HepG2 (cell line): ENCODE data around the gene ICAM3. TPM values are rescaled to one million over a fixed set of nuclear protein-coding genes. Genes with fewer than 3 reads are reported as not detected.
A peak's percentile ranks its signal among the peaks of the same experiment; 100 is the strongest.

ENCODE experiments used
- HCFC1 ChIP-seq: fragments of 150-350 bp; IDR thresholded peaks from 2 replicates; pipeline ENCODE4 v1.6.1; 2014; ENCODE audit warnings: low read depth, low read length
- HMG20B ChIP-seq: conservative IDR thresholded peaks from 2 replicates; pipeline ENCODE4 v1.6.1; 2016; ENCODE audit warnings: missing genetic modification reagents, missing compliant biosample characterization
- JARID2 ChIP-seq: sonication (generic); formaldehyde crosslinking; IDR thresholded peaks from 2 replicates; pipeline ENCODE4 v1.8.1; 2023; ENCODE audit warnings: missing genetic modification reagents, inconsistent platforms; ENCODE audit not compliant: insufficient replicate concordance
- MAFK ChIP-seq, 2 experiments: IDR thresholded peaks in 1 of 2; conservative IDR thresholded peaks in 1 of 2; 2 replicates each; pipeline ENCODE4 v1.6.1; 2011; ENCODE audit warnings: improper control_type of control experiment in 2 of 2, low read length in 2 of 2
- PLRG1 ChIP-seq: fragments of 450-650 bp; conservative IDR thresholded peaks from 2 replicates; pipeline ENCODE4 v1.6.1; 2016
- SIN3B ChIP-seq: fragments of 150-350 bp; IDR thresholded peaks from 2 replicates; pipeline ENCODE4 v1.6.1; 2014; ENCODE audit warnings: low read length
- TMF1 ChIP-seq: sonication (generic); formaldehyde crosslinking; IDR thresholded peaks from 2 replicates; pipeline ENCODE4 v1.8.1; 2022; ENCODE audit warnings: low read depth, missing genetic modification reagents
- TRAFD1 ChIP-seq: sonication (generic); formaldehyde crosslinking; IDR thresholded peaks from 2 replicates; pipeline ENCODE4 v1.5.1; 2020; ENCODE audit warnings: missing genetic modification reagents, mild to moderate bottlenecking, borderline replicate concordance
- YY1 ChIP-seq: IDR thresholded peaks from 2 replicates; pipeline ENCODE4 v1.6.1; 2011; ENCODE audit warnings: low read length, low read depth, moderate library complexity, mild to moderate bottlenecking; ENCODE audit not compliant: insufficient read depth, insufficient replicate concordance
- ZBTB7B ChIP-seq: sonication (generic); formaldehyde crosslinking; IDR thresholded peaks from 2 replicates; pipeline ENCODE4 v1.4.0; 2020; ENCODE audit warnings: missing genetic modification reagents
- ZC3H4 ChIP-seq: sonication (generic); formaldehyde crosslinking; IDR thresholded peaks from 2 replicates; pipeline ENCODE4 v1.4.0; 2020; ENCODE audit warnings: missing genetic modification reagents, borderline replicate concordance
- ZNF136 ChIP-seq: sonication (generic); formaldehyde crosslinking; IDR thresholded peaks from 2 replicates; pipeline ENCODE4 v1.8.1; 2022; ENCODE audit warnings: low read depth, mild to moderate bottlenecking, moderate library complexity, missing genetic modification reagents
- ZNF20 ChIP-seq: sonication (generic); formaldehyde crosslinking; IDR thresholded peaks from 2 replicates; pipeline ENCODE4 v1.4.0; 2020; ENCODE audit warnings: mild to moderate bottlenecking, moderate library complexity, missing genetic modification reagents
- ZNF318 ChIP-seq: sonication (generic); formaldehyde crosslinking; IDR thresholded peaks from 2 replicates; pipeline ENCODE4 v1.4.0; 2020; ENCODE audit warnings: mild to moderate bottlenecking, missing genetic modification reagents
- ZNF337 ChIP-seq: sonication (generic); formaldehyde crosslinking; IDR thresholded peaks from 2 replicates; pipeline ENCODE4 v1.5.1; 2020; ENCODE audit warnings: missing genetic modification reagents, low read depth, mild to moderate bottlenecking, borderline replicate concordance
- ZNF383 ChIP-seq: sonication (generic); formaldehyde crosslinking; IDR thresholded peaks from 2 replicates; pipeline ENCODE4 v1.4.0; 2020; ENCODE audit warnings: missing genetic modification reagents, mild to moderate bottlenecking, borderline replicate concordance
- ZNF430 ChIP-seq: sonication (generic); formaldehyde crosslinking; IDR thresholded peaks from 2 replicates; pipeline ENCODE4 v1.9.0; 2021; ENCODE audit warnings: mild to moderate bottlenecking, missing genetic modification reagents
- ZNF460 ChIP-seq: sonication (generic); formaldehyde crosslinking; IDR thresholded peaks from 2 replicates; pipeline ENCODE4 v1.5.1; 2020; ENCODE audit warnings: missing genetic modification reagents, mild to moderate bottlenecking, borderline replicate concordance
- ZNF678 ChIP-seq: sonication (generic); formaldehyde crosslinking; IDR thresholded peaks from 2 replicates; pipeline ENCODE4 v1.4.0; 2020; ENCODE audit warnings: mild to moderate bottlenecking, missing genetic modification reagents
- ZNF839 ChIP-seq: sonication (generic); formaldehyde crosslinking; IDR thresholded peaks from 2 replicates; pipeline ENCODE4 v1.4.0; 2020; ENCODE audit warnings: missing genetic modification reagents, mild to moderate bottlenecking, borderline replicate concordance
- polyA plus RNA-seq, 8 experiments: library from polyadenylated mRNA; depleted of rRNA in 3 of 8; stranded (reverse) in 7 of 8; unstranded in 1 of 8; fragments of >200 nt; fragmentation: Illumina TruSeq in 4 of 8; extraction: Trizol in 4 of 8; gene quantifications; 2 replicates each; pipeline versions ENCODE4 v1.2.1 to v1.2.3, GENCODE V29; 2011 to 2016; ENCODE audit warnings: low read depth in 4 of 8, missing spikeins in 1 of 8, mixed read lengths in 1 of 8; ENCODE audit not compliant: insufficient read depth in 1 of 8
- total RNA-seq, 5 experiments: library from RNA; depleted of rRNA; stranded (reverse); fragments of >200 nt; fragmentation: Illumina TruSeq; extraction: Trizol; gene quantifications; 2 replicates each; pipeline ENCODE4 v1.2.3, GENCODE V29; 2016; ENCODE audit warnings: low read depth in 1 of 5

The ICAM3 gene
- total and polyA plus RNA-seq, 2 of the 13 experiments (the other 11 are each of a cell fraction or from before 2014, with no cell fraction given) = 14.1 to 21.0 TPM

- TF ChIP-seq ZNF318 (CRISPR knock-in tag) (peak; percentile 57; the same call in 1 of the 2 replicates), ZBTB7B (peak; percentile 21), ZC3H4 (CRISPR knock-in tag) (0 out of 2 replicates have a peak, but pooled peaks have one; percentile 73), TMF1 (no peak), ZNF430 (CRISPR knock-in tag) (0 out of 2 replicates have a peak, but pooled peaks have one; percentile 37), ZNF136 (CRISPR knock-in tag) (no peak), ZNF383 (CRISPR knock-in tag) (no peak), ZNF839 (CRISPR knock-in tag) (no peak), ZNF678 (CRISPR knock-in tag) (no peak), PLRG1 (no peak), HCFC1 (no peak), ZNF337 (CRISPR knock-in tag) (no peak), MAFK (conservative IDR thresholded peaks at IDR 0.05 in 1 of 2, IDR thresholded peaks at IDR 0.05 in 1 of 2; ENCODE audit: low read length in 2 of 2) (no peak), SIN3B (no peak), ZNF20 (no peak), TRAFD1 (no peak), YY1 (no peak), HMG20B (no peak), ZNF460 (CRISPR knock-in tag) (no peak), JARID2 (CRISPR knock-in tag) (no peak)
Measured at GRCh38 chr19:10286803-10287737, 52.4 kb downstream of the ICAM3 start, which contains the start of gene ICAM4 (continued).
